ENCODE data around the gene PAGR1. TPM values are rescaled to one million over a fixed set of nuclear protein-coding genes. Genes with fewer than 3 reads are reported as not detected.

Gene PAGR1
- total and polyA plus RNA-seq, 2 of the 4 experiments (the other 2 are of a cell fraction), result 10.6 to 22.1 TPM

DNA sequence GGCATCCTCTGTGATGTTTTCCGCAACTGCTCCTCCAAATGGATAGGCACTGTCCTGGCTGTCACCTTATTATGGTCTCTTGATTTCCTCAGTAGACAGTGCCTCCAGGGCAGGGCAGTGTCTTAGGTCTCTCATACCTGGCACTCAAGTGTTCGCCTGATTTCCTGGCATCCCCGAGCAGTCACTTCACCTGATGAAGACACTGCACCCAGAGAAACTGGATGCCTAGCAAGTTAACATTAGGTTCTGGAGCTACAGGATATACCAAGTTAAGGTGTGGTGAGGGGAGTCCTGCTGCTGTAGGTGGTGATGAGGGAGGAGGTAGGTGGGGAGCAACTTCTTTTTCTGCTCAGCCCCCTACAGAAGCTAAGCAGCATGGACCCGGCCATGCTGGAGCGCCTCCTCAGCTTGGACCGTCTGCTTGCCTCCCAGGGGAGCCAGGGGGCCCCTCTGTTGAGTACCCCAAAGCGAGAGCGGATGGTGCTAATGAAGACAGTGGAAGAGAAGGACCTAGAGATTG is 13.5 kb upstream of the PAGR1 start:
- Histone ChIP-seq H3K79me1 (ENCODE audit: low read depth in 1 of 2, low read length in 2 of 2) (peaks cover 11 to 22% of the 10 kb centered on the region in 2 experiments; a peak in 3 of 4 replicates), H2BK5ac (ENCODE audit: low read depth, low read length, poor library complexity, severe bottlenecking) (no peak overlapping the region), H3K56ac (ENCODE audit: extremely low read depth, insufficient read depth, low read length) (no peak overlapping the region), H3K27ac (ENCODE audit: insufficient read depth, low read length) (no peak overlapping the region), H2AK5ac (ENCODE audit: low read depth, low read length) (no peak overlapping the region), H3K14ac (replicated peaks; ENCODE audit: low read depth, low read length) (no peak overlapping the region), H3K27me3 (ENCODE audit: control insufficient read depth, insufficient read depth, low read length) (no peaks in the 10 kb centered on the region), H4K8ac (ENCODE audit: low read depth in 2 of 2, low read length in 2 of 2) (no peak overlapping the region), H3K9ac (ENCODE audit: low read depth, low read length) (no peak overlapping the region), H3K4me2 (ENCODE audit: low read depth, low read length) (no peak overlapping the region), H4K91ac (ENCODE audit: insufficient read depth, low read depth, low read length) (no peak overlapping the region), H3K9me1 (ENCODE audit: insufficient read depth, low read length) (no peaks in the 10 kb centered on the region), H2BK20ac (ENCODE audit: low read depth, low read length) (no peak overlapping the region), H3K4me1 (ENCODE audit: control insufficient read depth, insufficient read depth, low read length) (peaks cover 4% of the 10 kb centered on the region), H4K5ac (ENCODE audit: low read depth, low read length) (no peak overlapping the region), H3K23ac (ENCODE audit: low read depth, low read length) (no peak overlapping the region), H3K4ac (ENCODE audit: low read depth, low read length) (no peak overlapping the region), H3K18ac (ENCODE audit: low read depth, low read length) (no peak overlapping the region), H2AFZ (replicated peaks; ENCODE audit: low read length, poor library complexity) (no peak overlapping the region), H4K20me1 (ENCODE audit: insufficient read depth, low read length) (peaks cover 1% of the 10 kb centered on the region), H2BK120ac (ENCODE audit: low read depth, low read length) (no peak overlapping the region), H3K9me3 (ENCODE audit: control insufficient read depth, insufficient read depth, low read length) (no peaks in the 10 kb centered on the region), H2BK15ac (ENCODE audit: low read depth, low read length) (no peak overlapping the region), H2AK9ac (replicated peaks; ENCODE audit: low read depth, low read length, poor library complexity) (no peak overlapping the region), H3K36me3 (ENCODE audit: control insufficient read depth, insufficient read depth, low read length) (peaks cover 29% of the 10 kb centered on the region), H3K4me3 (ENCODE audit: insufficient read depth, low read depth, low read length) (no peak overlapping the region)
- BruUV-seq (replicated peaks), result no TSS peak
- intact Hi-C loops (cut with micrococcal nuclease), result no loop called here
- no peak for DNase-seq
- POLR2A ChIA-PET (ENCODE audit: unreplicated experiment), result no interaction called here
- CTCF ChIA-PET, result no interaction called here
- dilution Hi-C loops (cut with HindIII; ENCODE audit: low sequenced_read_pairs, unreplicated experiment), result no loop called here
- no peak for TF ChIP-seq RAD21 (IDR thresholded peaks at IDR 0.05; ENCODE audit: low read length)
- TF ChIP-seq, protein P1, sequence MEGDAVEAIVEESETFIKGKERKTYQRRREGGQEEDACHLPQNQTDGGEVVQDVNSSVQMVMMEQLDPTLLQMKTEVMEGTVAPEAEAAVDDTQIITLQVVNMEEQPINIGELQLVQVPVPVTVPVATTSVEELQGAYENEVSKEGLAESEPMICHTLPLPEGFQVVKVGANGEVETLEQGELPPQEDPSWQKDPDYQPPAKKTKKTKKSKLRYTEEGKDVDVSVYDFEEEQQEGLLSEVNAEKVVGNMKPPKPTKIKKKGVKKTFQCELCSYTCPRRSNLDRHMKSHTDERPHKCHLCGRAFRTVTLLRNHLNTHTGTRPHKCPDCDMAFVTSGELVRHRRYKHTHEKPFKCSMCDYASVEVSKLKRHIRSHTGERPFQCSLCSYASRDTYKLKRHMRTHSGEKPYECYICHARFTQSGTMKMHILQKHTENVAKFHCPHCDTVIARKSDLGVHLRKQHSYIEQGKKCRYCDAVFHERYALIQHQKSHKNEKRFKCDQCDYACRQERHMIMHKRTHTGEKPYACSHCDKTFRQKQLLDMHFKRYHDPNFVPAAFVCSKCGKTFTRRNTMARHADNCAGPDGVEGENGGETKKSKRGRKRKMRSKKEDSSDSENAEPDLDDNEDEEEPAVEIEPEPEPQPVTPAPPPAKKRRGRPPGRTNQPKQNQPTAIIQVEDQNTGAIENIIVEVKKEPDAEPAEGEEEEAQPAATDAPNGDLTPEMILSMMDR (conservative IDR thresholded peaks at IDR 0.05; ENCODE audit: low read depth, low read length), result no peak
- no peak for TF ChIP-seq CEBPB (IDR thresholded peaks at IDR 0.05; ENCODE audit: low read depth, low read length)
- no peak for TF ChIP-seq NFE2L2 (IDR thresholded peaks at IDR 0.05; ENCODE audit: low read depth, low read length)
- TF ChIP-seq BHLHE40 (IDR thresholded peaks at IDR 0.05; ENCODE audit: low read depth, low read length), result no peak
- no CpG with 5 or more reads among the region's 8 CpGs for WGBS, 2 experiments (ENCODE audit: extremely low coverage in 2 of 2, insufficient read length in 1 of 2)
- in situ Hi-C loops (cut with MboI; ENCODE audit: low sequenced_read_pairs), result no loop called here
- no peak for ATAC-seq (ENCODE audit: low read depth)
